Peyer's patch (tissue), 4 donors: Measurements from ENCODE around the gene PRKACG. TPM values are rescaled to one million over a fixed set of nuclear protein-coding genes. Genes with fewer than 3 reads are reported as not detected.
"Not testable (repeated sequence)": the region's sequence is repeated elsewhere in the genome, so short reads cannot be mapped to it uniquely, and the experiment has no call there.

ENCODE experiments used
- DNase-seq, 3 donors: peaks; one replicate each; pipeline ENCODE4 v3.0.0-alpha.2; 2017 to 2019
- H3K27ac ChIP-seq, 4 donors: fragments of 200-600 bp; sonication (generic); one replicate each; pipeline ENCODE4 v1.5.1; 2016 to 2019
- H3K27me3 ChIP-seq, 2 donors: fragments of 200-600 bp; sonication (generic); one replicate each; pipeline ENCODE4 v1.5.1; 2019
- H3K36me3 ChIP-seq, 3 donors: fragments of 200-600 bp; sonication (generic); one replicate each; pipeline ENCODE4 v1.5.1; 2016 to 2019
- H3K4me1 ChIP-seq, 4 donors: fragments of 200-600 bp; sonication (generic); one replicate each; pipeline ENCODE4 v1.5.1; 2016 to 2019
- H3K4me3 ChIP-seq, 4 donors: fragments of 200-600 bp; sonication (generic); 1 replicate in 3 of 4; 2 replicates in 1 of 4; pipeline ENCODE4 v1.5.1; 2016 to 2019; ENCODE audit warnings: mild to moderate bottlenecking in 1 of 4
- H3K9me3 ChIP-seq, 4 donors: fragments of 200-600 bp; sonication (generic); one replicate each; pipeline ENCODE4 v1.5.1; 2016 to 2019; ENCODE audit warnings: mild to moderate bottlenecking in 1 of 4
- CTCF ChIP-seq, 6 experiments: fragments of 450-650 bp in 4 of 6; fragments of 200-600 bp in 2 of 6; sonication (generic) in 1 of 6; IDR thresholded peaks; one replicate each; pipeline ENCODE4 v1.5.1; 2017 to 2019; ENCODE audit warnings: antibody characterized with exemption in 6 of 6, mild to moderate bottlenecking in 3 of 6, moderate library complexity in 1 of 6
- POLR2A ChIP-seq, 2 donors: fragments of 450-650 bp; IDR thresholded peaks; one replicate each; pipeline ENCODE4 v1.5.1; 2017; ENCODE audit warnings: antibody characterized with exemption in 2 of 2, mild to moderate bottlenecking in 2 of 2, moderate library complexity in 2 of 2
- total RNA-seq, 4 donors: library from RNA; depleted of rRNA; stranded (reverse); fragments of >200 nt; gene quantifications; one replicate each; pipeline ENCODE4 v1.1.0, GENCODE V29; 2016

The PRKACG gene
- total RNA-seq, 4 donors from 2014 or later, result not detected

GRCh38 chr9:68995776-68996175 is 18.1 kb downstream of the PRKACG start:
- H3K4me1 ChIP-seq, result no peaks in the 10 kb centered on the region
- no peak overlapping the region for H3K4me3 ChIP-seq
- H3K27ac ChIP-seq, result peak overlapping the region in 1 of 4 donors; percentile 3
- DNase-seq, result no peak
- H3K36me3 ChIP-seq, result peaks cover 0 to 7% (median 0%) of the 10 kb centered on the region in 3 donors
- TF ChIP-seq CTCF (IDR thresholded peaks at IDR 0.05), result no peak
- TF ChIP-seq POLR2A (IDR thresholded peaks at IDR 0.05), result no peak
- H3K9me3 ChIP-seq, result no peaks in the 10 kb centered on the region
- H3K27me3 ChIP-seq, result no peaks in the 10 kb centered on the region

GRCh38 chr9:68991457-68991856 is 22.5 kb downstream of the PRKACG start:
- no peaks in the 10 kb centered on the region for H3K27me3 ChIP-seq
- H3K27ac ChIP-seq, result no peak overlapping the region
- H3K4me1 ChIP-seq, result no peaks in the 10 kb centered on the region
- H3K36me3 ChIP-seq, result peaks cover 0 to 7% (median 0%) of the 10 kb centered on the region in 3 donors
- no peak for DNase-seq
- H3K9me3 ChIP-seq, result no peaks in the 10 kb centered on the region
- TF ChIP-seq CTCF (IDR thresholded peaks at IDR 0.05), result no peak
- no peak for TF ChIP-seq POLR2A (IDR thresholded peaks at IDR 0.05)
- H3K4me3 ChIP-seq, result no peak overlapping the region

GRCh38 chr9:68986949-68987348 is 27.0 kb downstream of the PRKACG start:
- H3K36me3 ChIP-seq, DNase-seq, H3K27me3 ChIP-seq, H3K27ac ChIP-seq, H3K4me3 ChIP-seq, H3K9me3 ChIP-seq, H3K4me1 ChIP-seq: not testable (repeated sequence)

- peaks cover 0 to 14% (median 4%) of the 10 kb centered on the region in 4 donors for H3K4me1 ChIP-seq
- DNase-seq, result no peak
- no peaks in the 10 kb centered on the region for H3K9me3 ChIP-seq
- H3K4me3 ChIP-seq, result no peak overlapping the region
- no peak for TF ChIP-seq CTCF (IDR thresholded peaks at IDR 0.05)
- TF ChIP-seq POLR2A (IDR thresholded peaks at IDR 0.05), result no peak
- no peaks in the 10 kb centered on the region for H3K36me3 ChIP-seq
- H3K27ac ChIP-seq, result no peak overlapping the region
- no peaks in the 10 kb centered on the region for H3K27me3 ChIP-seq
Measured at GRCh38 chr9:68983522-68984424, 30.1 kb downstream of the PRKACG start.

- TF ChIP-seq CTCF (IDR thresholded peaks at IDR 0.05), result no peak
- TF ChIP-seq POLR2A (IDR thresholded peaks at IDR 0.05), result no peak
- no peak overlapping the region for H3K27ac ChIP-seq
- H3K9me3 ChIP-seq, result no peaks in the 10 kb centered on the region
- H3K36me3 ChIP-seq, result no peaks in the 10 kb centered on the region
- no peak overlapping the region for H3K4me3 ChIP-seq
- no peak for DNase-seq
- H3K4me1 ChIP-seq, result peaks cover 0 to 14% (median 4%) of the 10 kb centered on the region in 4 donors
- H3K27me3 ChIP-seq, result no peaks in the 10 kb centered on the region
Measured at GRCh38 chr9:68983008-68983411, 30.9 kb downstream of the PRKACG start.

GRCh38 chr9:68981789-68982188 is 32.1 kb downstream of the PRKACG start:
- Histone ChIP-seq H3K9me3 (no peaks in the 10 kb centered on the region), H3K4me3 (no peak overlapping the region), H3K27me3 (no peaks in the 10 kb centered on the region), H3K4me1 (peaks cover 0 to 14% (median 4%) of the 10 kb centered on the region in 4 donors), H3K36me3 (no peaks in the 10 kb centered on the region), H3K27ac (no peak overlapping the region)
- TF ChIP-seq CTCF (IDR thresholded peaks at IDR 0.05) (no peak), POLR2A (IDR thresholded peaks at IDR 0.05) (no peak)
- DNase-seq, result no peak
